Body of pancreas (tissue), 4 donors: ENCODE results near the gene PNPLA3. TPM values are rescaled to one million over a fixed set of nuclear protein-coding genes. Genes with fewer than 3 reads are reported as not detected.

Experiments used
- ATAC-seq: fragments of 150-250 bp; one replicate; pipeline ENCODE4 v1.9.1; 2016
- DNase-seq, 4 donors: peaks; one replicate each; pipeline ENCODE4 v3.0.0-alpha.2; 2019
- H3K27ac ChIP-seq, 4 donors: fragments of 200-600 bp; sonication (generic); 1 replicate in 3 of 4; 2 replicates in 1 of 4; pipeline versions ENCODE4 v1.5.1 to v1.6.1; 2016 to 2019; ENCODE audit warnings: mild to moderate bottlenecking in 1 of 4, mixed read lengths in 1 of 4, moderate library complexity in 1 of 4
- H3K27me3 ChIP-seq, 2 donors: fragments of 200-600 bp; sonication (generic); one replicate each; pipeline ENCODE4 v1.6.0; 2016; ENCODE audit warnings: mild to moderate bottlenecking in 1 of 2
- H3K36me3 ChIP-seq, 2 donors: fragments of 200-600 bp; sonication (generic); replicated peaks in 1 of 2; 2 replicates each; pipeline ENCODE4 v1.5.1; 2016; ENCODE audit warnings: low read depth in 2 of 2; ENCODE audit not compliant: insufficient read depth in 1 of 2
- H3K4me1 ChIP-seq: fragments of 200-600 bp; sonication (generic); one replicate; pipeline ENCODE4 v1.6.0; 2016
- H3K4me3 ChIP-seq, 2 donors: fragments of 200-600 bp; sonication (generic); 1 replicate in 1 of 2; 2 replicates in 1 of 2; pipeline ENCODE4 v1.5.1; 2016 to 2019
- H3K9me3 ChIP-seq, 3 donors: fragments of 200-600 bp; sonication (generic); 1 replicate in 2 of 3; 2 replicates in 1 of 3; pipeline ENCODE4 v1.5.1; 2016
- POLR2A ChIP-seq, 3 donors: fragments of 450-650 bp; IDR thresholded peaks; one replicate each; pipeline ENCODE4 v1.6.1; 2016; ENCODE audit warnings: antibody characterized with exemption in 3 of 3, mild to moderate bottlenecking in 2 of 3
- WGBS, 2 donors: methylation state at CpG; one replicate each; pipeline ENCODE4 v1.1.5; 2017; 5-methylcytosine and 5-hydroxymethylcytosine counted together
- intact Hi-C: fragments of 100-400 bp; cut with DNase I; formaldehyde crosslinking; loops from one replicate; pipeline ENCODE4 v1.15.1; 2023
- total RNA-seq, 2 donors: library from RNA; depleted of rRNA; stranded (reverse); fragments of >200 nt; gene quantifications; one replicate each; pipeline ENCODE4 v1.1.0, GENCODE V29; 2016
- TF ChIP-seq, protein P1 (sequence below), 7 experiments: fragments of 450-650 bp in 4 of 7; fragments of 200-600 bp in 3 of 7; sonication (generic) in 3 of 7; IDR thresholded peaks; one replicate each; pipeline ENCODE4 v1.5.1; 2016 to 2019; ENCODE audit warnings: antibody characterized with exemption in 7 of 7

The PNPLA3 gene
- total RNA-seq, 2 donors from 2014 or later = 0.66 to 0.78 TPM

DNA sequence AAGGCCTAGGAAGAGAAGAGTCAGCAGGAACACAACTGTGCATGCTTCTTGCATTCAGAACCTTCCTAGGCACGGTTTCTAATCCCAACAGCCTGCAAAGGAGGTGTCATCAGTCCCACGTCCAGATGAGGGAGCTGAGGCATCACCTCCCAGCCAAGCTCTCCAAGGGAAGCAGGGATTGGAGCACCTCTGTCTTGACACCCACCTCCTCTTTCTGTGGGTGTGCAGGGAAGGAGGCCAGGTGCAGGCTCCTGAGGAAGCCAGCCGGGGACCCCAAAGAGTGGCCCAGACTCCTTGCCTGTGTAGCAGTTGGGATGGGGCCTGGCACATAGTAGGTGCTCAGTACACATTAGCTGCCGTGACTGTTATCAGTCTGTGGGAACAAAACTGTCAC is 33.7 kb upstream of the PNPLA3 start:
- no peak for TF ChIP-seq POLR2A (IDR thresholded peaks at IDR 0.05)
- TF ChIP-seq, protein P1, sequence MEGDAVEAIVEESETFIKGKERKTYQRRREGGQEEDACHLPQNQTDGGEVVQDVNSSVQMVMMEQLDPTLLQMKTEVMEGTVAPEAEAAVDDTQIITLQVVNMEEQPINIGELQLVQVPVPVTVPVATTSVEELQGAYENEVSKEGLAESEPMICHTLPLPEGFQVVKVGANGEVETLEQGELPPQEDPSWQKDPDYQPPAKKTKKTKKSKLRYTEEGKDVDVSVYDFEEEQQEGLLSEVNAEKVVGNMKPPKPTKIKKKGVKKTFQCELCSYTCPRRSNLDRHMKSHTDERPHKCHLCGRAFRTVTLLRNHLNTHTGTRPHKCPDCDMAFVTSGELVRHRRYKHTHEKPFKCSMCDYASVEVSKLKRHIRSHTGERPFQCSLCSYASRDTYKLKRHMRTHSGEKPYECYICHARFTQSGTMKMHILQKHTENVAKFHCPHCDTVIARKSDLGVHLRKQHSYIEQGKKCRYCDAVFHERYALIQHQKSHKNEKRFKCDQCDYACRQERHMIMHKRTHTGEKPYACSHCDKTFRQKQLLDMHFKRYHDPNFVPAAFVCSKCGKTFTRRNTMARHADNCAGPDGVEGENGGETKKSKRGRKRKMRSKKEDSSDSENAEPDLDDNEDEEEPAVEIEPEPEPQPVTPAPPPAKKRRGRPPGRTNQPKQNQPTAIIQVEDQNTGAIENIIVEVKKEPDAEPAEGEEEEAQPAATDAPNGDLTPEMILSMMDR (IDR thresholded peaks at IDR 0.05) = no peak
- H3K27me3 ChIP-seq = peaks cover 0 to 16% of the 10 kb centered on the region in 2 donors
- intact Hi-C loops = no loop called here
- H3K4me3 ChIP-seq = no peak overlapping the region
- no peak overlapping the region for H3K27ac ChIP-seq
- H3K36me3 ChIP-seq = no peaks in the 10 kb centered on the region
- no peak for DNase-seq
- H3K9me3 ChIP-seq = no peaks in the 10 kb centered on the region
- no peak for ATAC-seq
- peaks cover 9% of the 10 kb centered on the region for H3K4me1 ChIP-seq
- 0 to 39% methylated on average over 1 to 4 of the region's 4 CpGs for WGBS, 2 donors

GRCh38 chr22:43890901-43891331 is 32.7 kb upstream of the PNPLA3 start:
- intact Hi-C loops = no loop called here
- no peak overlapping the region for H3K4me3 ChIP-seq
- DNase-seq (no peak), ATAC-seq (no peak)
- TF ChIP-seq POLR2A (IDR thresholded peaks at IDR 0.05) = no peak
- TF ChIP-seq, protein P1 (IDR thresholded peaks at IDR 0.05) = no peak
- peaks cover 0 to 16% of the 10 kb centered on the region in 2 donors for H3K27me3 ChIP-seq
- H3K27ac ChIP-seq = no peak overlapping the region
- no peaks in the 10 kb centered on the region for H3K9me3 ChIP-seq
- 0 to 10% methylated on average over 6 to 24 of the region's 24 CpGs for WGBS, 2 donors
- peaks cover 9% of the 10 kb centered on the region for H3K4me1 ChIP-seq
- H3K36me3 ChIP-seq = no peaks in the 10 kb centered on the region

GRCh38 chr22:43891360-43892182 is 32.0 kb upstream of the PNPLA3 start, which contains the start of gene PNPLA5:
PNPLA5 (minus strand) TSS chr22:43892013; CDS start chr22:43891880, 133 bp downstream.
- no peaks in the 10 kb centered on the region for H3K36me3 ChIP-seq
- no peak within 1 kb of the TSS for H3K27ac ChIP-seq
- no peak for DNase-seq
- 1 to 5% methylated on average over 34 to 71 of the region's 72 CpGs for WGBS, 2 donors
- no peak for ATAC-seq
- H3K9me3 ChIP-seq = no peaks in the 10 kb centered on the region
- H3K27me3 ChIP-seq = peaks cover 0 to 16% of the 10 kb centered on the region in 2 donors
- TF ChIP-seq, protein P1 (IDR thresholded peaks at IDR 0.05) = no peak
- TF ChIP-seq POLR2A (IDR thresholded peaks at IDR 0.05) = no peak
- peaks cover 9% of the 10 kb centered on the region for H3K4me1 ChIP-seq
- no peak within 1 kb of the TSS for H3K4me3 ChIP-seq
- intact Hi-C loops = no loop called here

DNA sequence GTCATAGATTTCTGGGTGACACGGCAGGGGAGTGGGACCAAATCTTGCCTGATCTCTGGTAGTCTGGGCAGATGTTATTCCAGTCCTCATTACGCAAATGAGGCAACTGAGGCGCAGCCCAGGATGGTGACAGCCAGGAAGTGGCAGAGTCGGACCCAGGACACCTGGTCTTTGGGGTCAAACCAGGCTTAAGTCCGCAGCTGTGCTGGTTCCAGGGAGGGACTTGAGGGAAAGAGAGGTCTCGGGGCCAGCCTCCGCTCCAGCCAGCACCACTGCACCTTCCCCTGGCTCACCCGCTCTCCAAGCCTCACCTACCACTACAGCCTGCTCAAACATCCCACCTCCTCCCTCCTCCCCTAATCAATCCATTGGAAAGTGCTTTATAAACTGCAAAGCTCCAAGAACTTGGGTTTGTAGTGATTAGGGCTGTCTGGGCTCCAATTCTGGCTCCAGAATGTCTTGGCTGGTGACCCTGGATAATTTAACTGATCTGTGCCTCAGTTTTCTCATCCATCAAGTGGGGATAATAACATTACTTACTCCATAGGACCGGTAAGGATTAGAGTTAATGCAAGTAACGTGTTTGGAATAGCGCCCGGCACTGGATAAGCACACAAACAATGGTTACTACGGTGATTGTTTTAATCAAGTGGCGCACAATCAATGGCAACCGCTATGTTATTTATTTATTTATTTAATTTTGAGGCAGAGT is 31.3 kb upstream of the PNPLA3 start:
- H3K27ac ChIP-seq = no peak overlapping the region
- H3K4me3 ChIP-seq = no peak overlapping the region
- intact Hi-C loops = no loop called here
- peaks cover 9% of the 10 kb centered on the region for H3K4me1 ChIP-seq
- WGBS, 2 donors = 18 to 31% methylated on average over 9 to 15 of the region's 15 CpGs
- no peaks in the 10 kb centered on the region for H3K36me3 ChIP-seq
- ATAC-seq (no peak), DNase-seq (no peak)
- no peak for TF ChIP-seq POLR2A (IDR thresholded peaks at IDR 0.05)
- TF ChIP-seq, protein P1 (IDR thresholded peaks at IDR 0.05) = no peak
- H3K9me3 ChIP-seq = no peaks in the 10 kb centered on the region
- H3K27me3 ChIP-seq = peaks cover 0 to 16% of the 10 kb centered on the region in 2 donors
